ENCODE measurements around the gene MRS2. TPM values are rescaled to one million over a fixed set of nuclear protein-coding genes. Genes with fewer than 3 reads are reported as not detected.

The MRS2 gene
- total RNA-seq, 1 experiment from 2014 or later, result 19.8 TPM

GRCh38 chr6:24374612-24375011 is 28.1 kb upstream of the MRS2 start:
- ChIA-PET POLR2A (ENCODE audit: unreplicated experiment) (no interaction called here), CTCF (no interaction called here)
- Histone ChIP-seq H3K4me1 (ENCODE audit: insufficient read depth, low read length) (no peaks in the 10 kb centered on the region), H3F3A (ENCODE audit: low read length, unreplicated experiment) (no peaks in the 10 kb centered on the region), H3K4me2 (ENCODE audit: low read length) (no peak overlapping the region), H3K9ac (ENCODE audit: low read length) (no peak overlapping the region), H2AFZ (ENCODE audit: low read length) (no peak overlapping the region), H3K27ac (ENCODE audit: low read length) (no peak overlapping the region), H3K9me3 (ENCODE audit: low read length) (no peaks in the 10 kb centered on the region), H3K36me3 (ENCODE audit: low read depth, low read length) (no peaks in the 10 kb centered on the region), H3K79me2 (ENCODE audit: low read length) (no peaks in the 10 kb centered on the region), H3K4me3 (ENCODE audit: low read length) (no peak overlapping the region), H4K20me1 (ENCODE audit: low read length) (no peaks in the 10 kb centered on the region), H3K27me3 (ENCODE audit: low read length) (no peaks in the 10 kb centered on the region), H3K9me2 (replicated peaks; ENCODE audit: low read length) (no peaks in the 10 kb centered on the region)
- DNase-seq (no peak), ATAC-seq (no peak)
- BruUV-seq (replicated peaks), result no TSS peak
- intact Hi-C loops (cut with micrococcal nuclease), result no loop called here
- TF ChIP-seq EZH2phosphoT487 (IDR thresholded peaks at IDR 0.05; ENCODE audit: borderline replicate concordance, low read length) (no peak), EZH2 (IDR thresholded peaks at IDR 0.05; ENCODE audit: low read length, unreplicated experiment) (no peak)
- TF ChIP-seq, protein P1, sequence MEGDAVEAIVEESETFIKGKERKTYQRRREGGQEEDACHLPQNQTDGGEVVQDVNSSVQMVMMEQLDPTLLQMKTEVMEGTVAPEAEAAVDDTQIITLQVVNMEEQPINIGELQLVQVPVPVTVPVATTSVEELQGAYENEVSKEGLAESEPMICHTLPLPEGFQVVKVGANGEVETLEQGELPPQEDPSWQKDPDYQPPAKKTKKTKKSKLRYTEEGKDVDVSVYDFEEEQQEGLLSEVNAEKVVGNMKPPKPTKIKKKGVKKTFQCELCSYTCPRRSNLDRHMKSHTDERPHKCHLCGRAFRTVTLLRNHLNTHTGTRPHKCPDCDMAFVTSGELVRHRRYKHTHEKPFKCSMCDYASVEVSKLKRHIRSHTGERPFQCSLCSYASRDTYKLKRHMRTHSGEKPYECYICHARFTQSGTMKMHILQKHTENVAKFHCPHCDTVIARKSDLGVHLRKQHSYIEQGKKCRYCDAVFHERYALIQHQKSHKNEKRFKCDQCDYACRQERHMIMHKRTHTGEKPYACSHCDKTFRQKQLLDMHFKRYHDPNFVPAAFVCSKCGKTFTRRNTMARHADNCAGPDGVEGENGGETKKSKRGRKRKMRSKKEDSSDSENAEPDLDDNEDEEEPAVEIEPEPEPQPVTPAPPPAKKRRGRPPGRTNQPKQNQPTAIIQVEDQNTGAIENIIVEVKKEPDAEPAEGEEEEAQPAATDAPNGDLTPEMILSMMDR (conservative IDR thresholded peaks at IDR 0.05; ENCODE audit: low read depth, low read length), result no peak

- no peaks in the 10 kb centered on the region for H4K20me1 ChIP-seq (ENCODE audit: low read length)
- TF ChIP-seq, protein P1 (conservative IDR thresholded peaks at IDR 0.05; ENCODE audit: low read depth, low read length), result no peak
- no peak for TF ChIP-seq EZH2 (IDR thresholded peaks at IDR 0.05; ENCODE audit: low read length, unreplicated experiment)
- no peak for TF ChIP-seq EZH2phosphoT487 (IDR thresholded peaks at IDR 0.05; ENCODE audit: borderline replicate concordance, low read length)
- ChIA-PET CTCF (no interaction called here), POLR2A (ENCODE audit: unreplicated experiment) (interaction anchor here (0.7 kb wide), 1 partner anchor 48 kb away, joined by 6 read pairs; no protein-coding TSS in a partner anchor)
- H3K79me2 ChIP-seq (ENCODE audit: low read length), result no peaks in the 10 kb centered on the region
- H3K9me3 ChIP-seq (ENCODE audit: low read length), result no peaks in the 10 kb centered on the region
- H3K36me3 ChIP-seq (ENCODE audit: low read depth, low read length), result no peaks in the 10 kb centered on the region
- H3K27me3 ChIP-seq (ENCODE audit: low read length), result no peaks in the 10 kb centered on the region
- H3K4me3 ChIP-seq (ENCODE audit: low read length), result no peak overlapping the region
- no peak overlapping the region for H2AFZ ChIP-seq (ENCODE audit: low read length)
- no peak overlapping the region for H3K4me2 ChIP-seq (ENCODE audit: low read length)
- H3K4me1 ChIP-seq (ENCODE audit: insufficient read depth, low read length), result peaks cover 8% of the 10 kb centered on the region
- no peak overlapping the region for H3K27ac ChIP-seq (ENCODE audit: low read length)
- no TSS peak for BruUV-seq (replicated peaks)
- no peaks in the 10 kb centered on the region for H3F3A ChIP-seq (ENCODE audit: low read length, unreplicated experiment)
- no peak for DNase-seq
- no peak overlapping the region for H3K9ac ChIP-seq (ENCODE audit: low read length)
- no peaks in the 10 kb centered on the region for H3K9me2 ChIP-seq (replicated peaks; ENCODE audit: low read length)
- intact Hi-C loops (cut with micrococcal nuclease), result no loop called here
- ATAC-seq, result no peak
Observed at GRCh38 chr6:24376871-24377270, 25.9 kb upstream of the MRS2 start.

GRCh38 chr6:24378473-24379097 is 24.2 kb upstream of the MRS2 start:
- H3K9ac ChIP-seq (ENCODE audit: low read length), result no peak overlapping the region
- H3F3A ChIP-seq (ENCODE audit: low read length, unreplicated experiment), result no peaks in the 10 kb centered on the region
- no peaks in the 10 kb centered on the region for H3K36me3 ChIP-seq (ENCODE audit: low read depth, low read length)
- no TSS peak for BruUV-seq (replicated peaks)
- no peaks in the 10 kb centered on the region for H3K79me2 ChIP-seq (ENCODE audit: low read length)
- H3K4me1 ChIP-seq (ENCODE audit: insufficient read depth, low read length), result peaks cover 18% of the 10 kb centered on the region
- TF ChIP-seq EZH2phosphoT487 (IDR thresholded peaks at IDR 0.05; ENCODE audit: borderline replicate concordance, low read length) (no peak), EZH2 (IDR thresholded peaks at IDR 0.05; ENCODE audit: low read length, unreplicated experiment) (no peak)
- TF ChIP-seq, protein P1 (conservative IDR thresholded peaks at IDR 0.05; ENCODE audit: low read depth, low read length), result no peak
- no peak overlapping the region for H3K27ac ChIP-seq (ENCODE audit: low read length)
- ATAC-seq (no peak), DNase-seq (no peak)
- H3K4me3 ChIP-seq (ENCODE audit: low read length), result no peak overlapping the region
- no peaks in the 10 kb centered on the region for H3K9me3 ChIP-seq (ENCODE audit: low read length)
- no peaks in the 10 kb centered on the region for H3K27me3 ChIP-seq (ENCODE audit: low read length)
- no peak overlapping the region for H2AFZ ChIP-seq (ENCODE audit: low read length)
- CTCF ChIA-PET, result no interaction called here
- intact Hi-C loops (cut with micrococcal nuclease), result no loop called here
- POLR2A ChIA-PET (ENCODE audit: unreplicated experiment), result no interaction called here
- H3K9me2 ChIP-seq (replicated peaks; ENCODE audit: low read length), result no peaks in the 10 kb centered on the region
- H4K20me1 ChIP-seq (ENCODE audit: low read length), result no peaks in the 10 kb centered on the region
- no peak overlapping the region for H3K4me2 ChIP-seq (ENCODE audit: low read length)
